HepG2 (cell line): Measurements from ENCODE around the gene RGS19. TPM values are rescaled to one million over a fixed set of nuclear protein-coding genes. Genes with fewer than 3 reads are reported as not detected.

Experiments
- FIP1L1 ChIP-seq: fragments of 200-400 bp; formaldehyde crosslinking; IDR thresholded peaks from 2 replicates; pipeline ENCODE4 v1.6.1; 2018; ENCODE audit warnings: low read depth, mild to moderate bottlenecking, low read length, moderate library complexity, borderline replicate concordance; ENCODE audit not compliant: insufficient read depth
- HMG20B ChIP-seq: conservative IDR thresholded peaks from 2 replicates; pipeline ENCODE4 v1.6.1; 2016; ENCODE audit warnings: missing genetic modification reagents, missing compliant biosample characterization
- KAT7 ChIP-seq: IDR thresholded peaks from 2 replicates; pipeline ENCODE4 v1.6.1; 2018; ENCODE audit warnings: borderline replicate concordance, missing compliant biosample characterization
- MAFF ChIP-seq: IDR thresholded peaks from 2 replicates; pipeline ENCODE4 v1.6.1; 2011; ENCODE audit warnings: low read depth, low read length, improper control_type of control experiment
- MAFG ChIP-seq: sonication (generic); formaldehyde crosslinking; IDR thresholded peaks from 2 replicates; pipeline ENCODE4 v1.5.1; 2020; ENCODE audit warnings: mild to moderate bottlenecking, missing genetic modification reagents
- NFE2 ChIP-seq: sonication (generic); formaldehyde crosslinking; IDR thresholded peaks from 2 replicates; pipeline ENCODE4 v1.4.0; 2020; ENCODE audit warnings: missing genetic modification reagents
- RBM22 ChIP-seq: fragments of 200-400 bp; formaldehyde crosslinking; optimal IDR thresholded peaks from 2 replicates; pipeline ENCODE3; 2017; ENCODE audit warnings: mild to moderate bottlenecking, low read length, moderate library complexity
- TIGD3 ChIP-seq: sonication (generic); formaldehyde crosslinking; IDR thresholded peaks from 2 replicates; pipeline ENCODE4 v1.5.1; 2020; ENCODE audit warnings: mild to moderate bottlenecking, missing genetic modification reagents, borderline replicate concordance
- U2AF2 ChIP-seq: fragments of 200-400 bp; formaldehyde crosslinking; IDR thresholded peaks from 2 replicates; pipeline ENCODE4 v1.6.1; 2017; ENCODE audit warnings: low read depth, mild to moderate bottlenecking, low read length
- ZFP36 ChIP-seq: fragments of 150-350 bp; IDR thresholded peaks from 2 replicates; pipeline ENCODE4 v1.6.1; 2018; ENCODE audit warnings: borderline replicate concordance, low read length, low read depth; ENCODE audit not compliant: partially characterized antibody
- ZNF329 ChIP-seq: sonication (generic); formaldehyde crosslinking; IDR thresholded peaks from 2 replicates; pipeline ENCODE4 v1.9.0; 2021; ENCODE audit warnings: low read depth, mild to moderate bottlenecking, missing genetic modification reagents
- ZNF34 ChIP-seq: sonication (generic); formaldehyde crosslinking; IDR thresholded peaks from 2 replicates; pipeline ENCODE4 v1.4.0; 2020; ENCODE audit warnings: mild to moderate bottlenecking, missing genetic modification reagents, borderline replicate concordance
- ZNF468 ChIP-seq: sonication (generic); formaldehyde crosslinking; IDR thresholded peaks from 2 replicates; pipeline ENCODE4 v1.8.0; 2022; ENCODE audit warnings: mild to moderate bottlenecking, moderate library complexity, missing genetic modification reagents
- ZNF569 ChIP-seq: sonication (generic); formaldehyde crosslinking; IDR thresholded peaks from 2 replicates; pipeline ENCODE4 v1.5.0; 2020; ENCODE audit warnings: mild to moderate bottlenecking, missing genetic modification reagents, moderate library complexity, borderline replicate concordance
- ZNF644 ChIP-seq: IDR thresholded peaks from 2 replicates; pipeline ENCODE4 v1.6.1; 2016; ENCODE audit warnings: low read depth
- ZNF687 ChIP-seq: sonication (generic); formaldehyde crosslinking; IDR thresholded peaks from 2 replicates; pipeline ENCODE4 v1.5.1; 2020; ENCODE audit warnings: mild to moderate bottlenecking, missing genetic modification reagents, moderate library complexity
- ZNF709 ChIP-seq: sonication (generic); formaldehyde crosslinking; IDR thresholded peaks from 2 replicates; pipeline ENCODE4 v1.5.0; 2020; ENCODE audit warnings: mild to moderate bottlenecking, missing genetic modification reagents
- ZNF777 ChIP-seq: sonication (generic); formaldehyde crosslinking; IDR thresholded peaks from 2 replicates; pipeline ENCODE4 v1.4.0; 2020; ENCODE audit warnings: missing genetic modification reagents
- ZNF878 ChIP-seq: sonication (generic); formaldehyde crosslinking; IDR thresholded peaks from 2 replicates; pipeline ENCODE4 v1.8.1; 2023; ENCODE audit warnings: mild to moderate bottlenecking, missing genetic modification reagents, moderate library complexity
- polyA plus RNA-seq, 8 experiments: library from polyadenylated mRNA; depleted of rRNA in 3 of 8; stranded (reverse) in 7 of 8; unstranded in 1 of 8; fragments of >200 nt; fragmentation: Illumina TruSeq in 4 of 8; extraction: Trizol in 4 of 8; gene quantifications; 2 replicates each; pipeline versions ENCODE4 v1.2.1 to v1.2.3, GENCODE V29; 2011 to 2016; ENCODE audit warnings: low read depth in 4 of 8, missing spikeins in 1 of 8, mixed read lengths in 1 of 8; ENCODE audit not compliant: insufficient read depth in 1 of 8
- total RNA-seq, 5 experiments: library from RNA; depleted of rRNA; stranded (reverse); fragments of >200 nt; fragmentation: Illumina TruSeq; extraction: Trizol; gene quantifications; 2 replicates each; pipeline ENCODE4 v1.2.3, GENCODE V29; 2016; ENCODE audit warnings: low read depth in 1 of 5
- TF ChIP-seq, protein P1 (sequence below): sonication (generic); formaldehyde crosslinking; IDR thresholded peaks from 2 replicates; pipeline ENCODE4 v1.4.0; 2020; ENCODE audit warnings: mild to moderate bottlenecking, missing genetic modification reagents
- TF ChIP-seq, protein P2 (sequence below): sonication (generic); formaldehyde crosslinking; IDR thresholded peaks from 2 replicates; pipeline ENCODE4 v1.5.1; 2020; ENCODE audit warnings: missing genetic modification reagents, mild to moderate bottlenecking, borderline replicate concordance

Gene RGS19
- total and polyA plus RNA-seq, 2 of the 13 experiments (the other 11 are each of a cell fraction or from before 2014, with no cell fraction given): 10.7 to 11.9 TPM

DNA sequence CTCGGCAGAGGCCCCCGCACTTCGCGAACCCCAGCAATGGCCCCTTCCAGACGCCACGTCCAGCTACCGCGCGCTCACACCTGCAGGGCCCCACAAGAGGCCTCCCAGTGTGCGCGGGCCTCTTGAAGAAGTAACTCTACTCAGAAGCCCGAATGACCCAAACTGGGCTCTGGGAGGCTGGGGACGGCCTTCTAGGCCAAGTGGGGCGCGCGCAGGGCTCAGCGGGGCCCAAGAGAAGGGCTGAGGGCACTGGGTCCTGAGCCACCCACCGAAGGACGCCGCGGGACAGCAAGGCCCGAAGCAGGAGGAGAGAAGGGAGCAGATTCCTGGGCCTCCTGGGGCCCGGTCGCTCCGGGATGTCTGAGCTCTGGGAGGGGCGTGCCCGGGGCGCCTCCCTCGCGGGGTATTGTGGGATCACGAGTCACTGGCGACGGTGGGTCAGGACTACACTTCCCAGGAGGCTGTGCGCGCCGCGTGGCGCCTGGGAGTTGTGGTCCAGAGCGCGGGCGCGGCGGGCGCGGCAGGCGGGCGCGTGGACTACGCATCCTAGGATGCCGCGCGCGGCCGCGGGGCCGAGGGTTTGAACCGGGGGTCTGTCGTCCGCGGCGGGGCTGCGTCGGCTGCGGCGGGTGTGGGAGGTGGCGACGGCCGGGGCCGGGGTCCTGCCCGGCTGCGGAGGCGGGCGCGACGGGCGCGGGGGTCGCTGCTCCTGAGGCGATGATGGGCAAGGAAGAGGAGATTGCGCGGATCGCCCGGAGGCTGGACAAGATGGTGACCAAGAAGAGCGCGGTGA lies 16.5 kb downstream of the RGS19 start, which contains the start of gene TCEA2 (continued):
- peak; percentile 79; the same call in 1 of the 2 replicates for TF ChIP-seq FIP1L1
- TF ChIP-seq, protein P1, sequence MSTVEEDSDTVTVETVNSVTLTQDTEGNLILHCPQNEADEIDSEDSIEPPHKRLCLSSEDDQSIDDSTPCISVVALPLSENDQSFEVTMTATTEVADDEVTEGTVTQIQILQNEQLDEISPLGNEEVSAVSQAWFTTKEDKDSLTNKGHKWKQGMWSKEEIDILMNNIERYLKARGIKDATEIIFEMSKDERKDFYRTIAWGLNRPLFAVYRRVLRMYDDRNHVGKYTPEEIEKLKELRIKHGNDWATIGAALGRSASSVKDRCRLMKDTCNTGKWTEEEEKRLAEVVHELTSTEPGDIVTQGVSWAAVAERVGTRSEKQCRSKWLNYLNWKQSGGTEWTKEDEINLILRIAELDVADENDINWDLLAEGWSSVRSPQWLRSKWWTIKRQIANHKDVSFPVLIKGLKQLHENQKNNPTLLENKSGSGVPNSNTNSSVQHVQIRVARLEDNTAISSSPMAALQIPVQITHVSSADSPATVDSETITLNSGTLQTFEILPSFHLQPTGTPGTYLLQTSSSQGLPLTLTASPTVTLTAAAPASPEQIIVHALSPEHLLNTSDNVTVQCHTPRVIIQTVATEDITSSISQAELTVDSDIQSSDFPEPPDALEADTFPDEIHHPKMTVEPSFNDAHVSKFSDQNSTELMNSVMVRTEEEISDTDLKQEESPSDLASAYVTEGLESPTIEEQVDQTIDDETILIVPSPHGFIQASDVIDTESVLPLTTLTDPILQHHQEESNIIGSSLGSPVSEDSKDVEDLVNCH (CRISPR knock-in tag): no peak
- peak; percentile 19; the same call in 1 of the 2 replicates for TF ChIP-seq ZNF468 (CRISPR knock-in tag)
- TF ChIP-seq ZFP36: no peak
- TF ChIP-seq NFE2 (CRISPR knock-in tag): no peak; the same call in 1 of the 2 replicates
- peak; percentile 96 for TF ChIP-seq ZNF687 (CRISPR knock-in tag)
- TF ChIP-seq U2AF2: no peak
- peak; percentile 55; the same call in 1 of the 2 replicates for TF ChIP-seq ZNF777 (CRISPR knock-in tag)
- TF ChIP-seq ZNF644 (CRISPR knock-in tag): peak; percentile 35; the same call in 1 of the 2 replicates
- no peak for TF ChIP-seq TIGD3 (CRISPR knock-in tag)
- no peak for TF ChIP-seq MAFF
- peak; percentile 64 for TF ChIP-seq KAT7 (CRISPR knock-in tag)
- no peak for TF ChIP-seq ZNF878 (CRISPR knock-in tag)
- TF ChIP-seq MAFG (CRISPR knock-in tag): no peak
- TF ChIP-seq HMG20B: no peak; the same call in 1 of the 2 replicates
- peak; percentile 98 for TF ChIP-seq ZNF709
- TF ChIP-seq, protein P2, sequence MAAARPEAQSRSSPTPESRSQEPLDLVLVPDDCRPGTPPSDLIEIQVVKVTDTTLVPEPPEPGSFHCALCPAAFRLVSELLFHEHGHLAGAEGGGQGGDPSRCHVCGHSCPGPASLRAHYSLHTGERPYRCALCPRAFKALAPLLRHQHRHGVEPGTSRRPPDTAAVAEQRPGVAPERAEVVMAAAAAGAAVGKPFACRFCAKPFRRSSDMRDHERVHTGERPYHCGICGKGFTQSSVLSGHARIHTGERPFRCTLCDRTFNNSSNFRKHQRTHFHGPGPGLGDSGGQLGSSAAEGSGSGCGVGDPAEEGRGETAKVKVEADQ (CRISPR knock-in tag): peak; percentile 83; the same call in 1 of the 2 replicates
- TF ChIP-seq RBM22: peak; percentile 7
- TF ChIP-seq ZNF329: no peak
- TF ChIP-seq ZNF569: 0 out of 2 replicates have a peak, but pooled peaks have one; percentile 63
- TF ChIP-seq ZNF34 (CRISPR knock-in tag): no peak
